Activated CD4-positive, CD25-positive, alpha-beta regulatory T cell treated with anti-CD3 and anti-CD28 coated beads, Interleukin-2, amount 50 U/mL, for 16 hours (primary cell): ENCODE data around the gene EXD2.
"Not testable (repeated sequence)": the region's sequence is repeated elsewhere in the genome, so short reads cannot be mapped to it uniquely, and the experiment has no call there.

Source experiments
- DNase-seq: peaks from one replicate; pipeline ENCODE4 v3.0.0-alpha.2; 2020; ENCODE audit warnings: low read depth, low spot score

Gene EXD2

DNA sequence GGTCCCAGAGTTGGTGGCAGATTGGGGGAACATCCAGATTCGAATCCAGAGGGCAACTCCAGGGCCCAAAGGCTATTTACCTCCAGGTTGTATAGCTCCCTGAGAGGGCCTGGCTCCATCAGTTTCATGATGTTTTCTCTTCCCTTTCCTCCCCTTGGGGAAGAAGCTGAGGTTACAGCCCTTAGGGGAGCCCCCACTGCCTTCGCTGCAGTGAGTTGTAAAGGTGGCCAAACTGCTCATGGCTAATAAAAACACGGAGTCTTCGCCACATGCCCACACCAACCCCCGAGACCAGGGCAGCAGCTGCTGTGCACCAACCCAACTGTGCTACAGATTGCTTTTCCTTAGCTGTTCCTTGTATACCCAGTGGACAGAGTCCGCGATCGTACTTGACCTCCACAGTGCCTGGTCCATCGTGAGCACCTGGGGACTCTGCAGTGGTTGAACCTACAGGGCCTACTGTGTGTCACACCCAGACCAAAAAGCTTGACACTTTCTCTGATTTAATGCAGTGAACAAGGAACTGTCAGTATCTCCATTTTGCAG, 89.5 kb downstream of the EXD2 start:
- DNase-seq: no peak

- DNase-seq: no peak
These were observed 90.3 kb downstream of the EXD2 start for GRCh38 chr14:69281450-69282169.

GRCh38 chr14:69282448-69282847, 91.2 kb downstream of the EXD2 start:
- DNase-seq: no peak

- DNase-seq: no peak
These were observed 92.9 kb downstream of the EXD2 start for GRCh38 chr14:69284170-69284569.

DNA sequence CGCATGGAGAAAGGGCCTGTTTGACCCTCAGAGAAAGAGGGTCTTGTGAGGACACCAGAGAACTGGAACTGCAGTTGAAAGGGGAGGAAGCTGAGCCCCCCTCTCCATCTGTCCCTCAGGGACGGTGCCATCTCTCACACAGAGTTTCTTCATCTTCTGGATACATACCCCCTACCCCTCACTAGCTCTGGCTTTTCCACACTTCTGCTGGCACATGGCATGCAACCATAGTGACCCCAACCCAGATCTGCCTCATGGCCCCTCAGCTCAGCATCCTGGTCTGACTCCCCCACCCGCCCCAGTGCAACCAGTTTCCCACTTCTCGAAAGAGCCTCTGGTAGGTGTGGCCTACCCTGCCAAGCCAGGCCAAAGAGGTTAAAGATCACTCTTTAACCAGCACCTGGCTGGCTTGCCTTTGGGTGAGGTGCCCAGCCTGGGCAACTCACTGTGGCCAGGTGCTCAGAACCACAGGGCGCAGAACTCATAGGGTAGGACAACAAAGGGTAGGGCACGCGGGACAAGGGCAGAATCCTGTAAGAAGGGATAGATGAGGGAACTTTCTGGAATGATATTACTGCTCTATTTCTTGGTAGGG, 94.5 kb downstream of the EXD2 start:
- DNase-seq: no peak

GRCh38 chr14:69287098-69288010, 96.1 kb downstream of the EXD2 start:
- no peak for DNase-seq

DNA sequence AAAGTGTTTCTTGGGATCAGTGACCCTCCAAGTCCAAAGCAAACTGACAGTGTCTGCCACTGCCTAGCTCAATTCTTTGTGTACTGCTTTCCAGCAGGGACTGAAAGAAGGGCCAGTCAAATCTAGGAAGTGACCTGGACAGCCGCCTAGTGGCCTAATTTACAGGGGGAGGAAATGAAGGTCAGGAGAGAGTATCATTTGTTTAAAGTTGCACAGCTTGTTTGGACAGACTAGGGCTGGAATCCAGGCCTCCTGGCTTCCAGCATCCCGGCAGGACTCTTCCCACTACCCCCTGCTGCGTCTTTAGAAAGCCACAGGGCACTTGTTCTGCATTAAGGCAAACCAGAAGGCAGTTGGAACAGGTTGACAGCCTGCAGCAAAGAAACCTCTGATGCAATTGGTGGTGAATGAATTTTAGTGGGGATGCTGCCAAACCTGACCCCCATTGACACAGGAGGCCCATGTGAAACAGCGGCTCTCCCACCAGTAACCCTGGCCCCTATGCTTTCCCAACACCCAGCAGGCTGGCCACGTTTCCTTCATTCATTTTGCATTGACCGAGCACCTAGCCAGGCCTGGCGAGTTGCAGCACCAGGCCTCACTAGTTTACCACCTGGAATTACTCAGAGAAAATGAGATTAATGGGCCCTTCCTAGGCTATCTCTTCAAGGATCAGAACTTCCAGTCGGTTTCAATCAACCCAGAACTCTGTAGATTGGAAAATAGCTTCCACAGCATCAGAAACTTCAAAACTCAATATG, 96.9 kb downstream of the EXD2 start:
- DNase-seq: no peak

DNA sequence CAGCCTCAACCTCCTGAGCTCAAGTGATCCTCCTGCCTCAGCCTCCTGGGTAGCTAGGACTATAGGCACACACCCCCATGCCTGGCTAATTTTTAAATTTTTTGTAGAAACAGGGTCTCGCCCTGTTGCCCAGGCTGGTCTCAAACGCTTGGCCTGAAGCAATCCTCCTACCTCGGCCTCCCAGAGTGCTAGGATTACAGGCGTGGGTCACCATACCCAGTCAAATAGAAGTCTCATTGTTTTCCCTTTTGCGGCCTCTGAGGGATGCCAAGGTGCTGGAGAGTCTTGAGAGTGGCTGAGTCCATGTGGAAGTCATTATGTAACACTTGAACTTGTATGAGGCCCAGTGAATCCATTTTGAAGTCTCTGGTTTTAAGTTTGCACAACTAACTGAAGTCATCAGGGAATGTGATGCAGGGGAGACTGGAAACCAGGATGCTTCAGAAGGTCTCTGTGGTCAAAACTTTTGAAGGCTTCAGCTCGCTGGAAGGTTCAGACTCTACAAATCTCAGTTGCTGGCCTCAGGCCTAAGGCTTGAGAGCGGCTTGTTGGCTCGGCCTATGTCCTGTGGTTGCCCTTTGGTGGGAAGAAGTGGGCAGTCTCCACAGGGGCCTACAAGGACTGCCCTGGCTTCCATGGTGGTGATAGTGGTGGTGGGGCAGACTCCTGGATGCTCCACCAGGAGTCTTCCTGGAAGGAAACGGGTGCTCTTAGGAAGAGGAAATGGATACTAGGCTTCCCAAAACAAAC, 97.8 kb downstream of the EXD2 start:
- DNase-seq: no peak

DNA sequence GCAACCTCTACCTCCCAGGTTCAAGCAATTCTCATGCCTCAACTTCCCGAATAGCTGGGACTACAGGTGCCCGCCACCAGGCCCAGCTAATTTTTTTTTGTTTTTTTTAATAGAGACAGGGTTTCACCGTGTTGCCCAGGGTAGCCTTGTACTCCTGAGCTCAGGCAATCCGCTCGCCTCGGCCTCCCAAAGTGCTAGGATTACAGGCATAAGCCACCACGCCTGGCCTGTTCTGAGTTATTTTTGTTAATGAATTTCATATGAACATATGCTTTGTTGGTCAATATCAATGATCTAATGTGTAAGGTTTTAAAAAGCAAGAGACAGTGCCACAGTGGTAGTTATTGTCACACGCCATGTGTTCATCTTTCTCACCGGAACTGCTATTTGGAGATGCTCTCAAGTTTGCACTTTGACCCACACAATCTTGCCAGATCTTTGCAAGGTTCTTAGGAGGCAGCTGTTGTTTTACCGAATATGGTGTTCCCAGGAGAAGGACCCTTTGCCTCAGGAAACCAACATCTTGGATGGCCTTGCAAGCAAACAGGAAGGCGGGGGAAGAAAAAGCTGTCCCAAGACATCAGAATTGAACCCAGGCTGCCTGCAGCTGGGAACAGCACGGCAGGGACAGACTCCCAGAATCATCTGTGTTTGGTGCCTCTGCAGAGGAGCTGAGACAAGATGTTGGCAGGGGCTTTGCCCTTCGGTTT, 98.7 kb downstream of the EXD2 start:
- DNase-seq: no peak

DNA sequence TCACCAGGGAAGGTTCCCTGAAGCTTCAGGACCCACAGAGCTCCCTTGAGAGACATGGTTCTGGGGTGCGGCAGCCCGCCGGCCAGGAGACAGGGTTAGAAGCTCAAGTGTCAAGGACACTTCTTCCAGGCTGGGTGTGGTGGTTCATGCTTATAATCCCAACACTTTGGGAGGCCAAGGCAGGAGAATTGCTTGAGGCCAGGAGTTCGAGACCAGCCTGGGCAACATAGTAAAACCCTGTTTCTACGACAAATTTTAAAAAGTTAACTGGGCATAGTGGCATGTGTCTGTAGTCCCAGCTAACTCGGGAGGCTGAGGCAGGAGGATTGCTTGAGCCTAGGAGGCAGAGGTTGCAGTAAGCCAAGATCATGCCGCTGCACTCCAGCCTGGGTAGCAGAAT, 99.6 kb downstream of the EXD2 start:
- not testable (repeated sequence) for DNase-seq

- DNase-seq: no peak
These were observed 100.1 kb downstream of the EXD2 start for GRCh38 chr14:69291396-69291795.

DNA sequence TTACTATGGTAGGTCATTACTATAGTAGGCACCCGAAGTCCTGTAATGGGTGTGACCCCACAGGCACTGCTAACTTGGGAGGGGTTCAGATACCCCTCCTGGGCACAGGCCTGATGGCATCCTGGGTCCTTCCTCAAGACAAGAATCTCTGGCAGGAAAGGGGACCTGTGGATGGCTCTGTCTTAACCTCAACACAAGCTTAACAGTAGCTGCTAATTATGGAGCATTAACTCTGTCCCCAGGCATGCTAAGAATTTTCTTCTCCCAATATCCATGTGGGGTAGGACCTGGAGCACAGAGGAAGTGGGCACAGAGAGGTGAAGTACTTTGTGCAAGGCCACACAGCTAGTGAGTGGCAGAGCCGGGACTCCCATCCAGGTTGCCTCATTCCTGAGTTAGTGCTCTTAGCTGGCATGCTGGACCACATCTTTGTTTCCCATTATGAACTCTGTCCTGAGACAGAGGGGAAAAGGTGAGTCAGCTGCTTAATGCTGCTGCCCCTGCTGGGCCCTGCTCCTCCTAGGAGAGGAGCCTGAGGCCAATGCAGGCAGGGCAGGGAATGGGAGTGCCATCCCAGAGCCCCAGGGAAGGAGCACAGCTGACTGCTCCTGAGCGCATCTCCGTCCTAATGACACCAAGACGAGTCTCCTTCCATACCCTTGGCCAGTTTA, 100.7 kb downstream of the EXD2 start:
- no peak for DNase-seq
